K562 (cell line): Measurements from ENCODE around the gene PLG.

Experiments used
- ADNP ChIP-seq: fragments of 200-800 bp; sonication (Bioruptor generic); IDR thresholded peaks from 2 replicates; pipeline ENCODE4 v1.6.1; 2016; ENCODE audit warnings: missing genetic modification characterization, missing compliant biosample characterization
- E2F3 ChIP-seq: fragments of 250-450 bp; sonication (Bioruptor Pico); IDR thresholded peaks from 2 replicates; pipeline ENCODE4 v1.4.0; 2020; ENCODE audit warnings: mild to moderate bottlenecking
- POLR2A ChIP-seq: fragments of 450-650 bp; conservative IDR thresholded peaks from 2 replicates; pipeline ENCODE4 v1.6.1; 2016
- POLR2AphosphoS5 ChIP-seq: IDR thresholded peaks from 2 replicates; pipeline ENCODE4 v1.6.1; 2011; ENCODE audit warnings: mild to moderate bottlenecking, low read depth, low read length, moderate library complexity; ENCODE audit not compliant: control insufficient read depth, insufficient read depth
- POLR2G ChIP-seq: fragments of 200-400 bp; formaldehyde crosslinking; IDR thresholded peaks from 2 replicates; pipeline ENCODE4 v1.6.1; 2017; ENCODE audit warnings: low read depth, mild to moderate bottlenecking, antibody characterized with exemption, low read length, moderate library complexity
- RBM15 ChIP-seq: fragments of 200-400 bp; formaldehyde crosslinking; IDR thresholded peaks from 2 replicates; pipeline ENCODE4 v1.6.1; 2018; ENCODE audit warnings: mild to moderate bottlenecking, low read length, moderate library complexity; ENCODE audit not compliant: insufficient read depth
- SMARCA5 ChIP-seq: fragments of 450-650 bp; IDR thresholded peaks from 2 replicates; pipeline ENCODE4 v1.6.1; 2016
- ZKSCAN8 ChIP-seq: fragments of 200-800 bp; sonication (Bioruptor generic); IDR thresholded peaks from 2 replicates; pipeline ENCODE4 v1.6.1; 2016; ENCODE audit warnings: missing genetic modification characterization, missing compliant biosample characterization
- TF ChIP-seq, protein P1 (sequence below), 2 experiments: fragments of 450-650 bp; conservative IDR thresholded peaks; 2 replicates each; pipeline ENCODE4 v1.6.1; 2017; ENCODE audit warnings: mild to moderate bottlenecking in 2 of 2, moderate library complexity in 2 of 2
- TF ChIP-seq, protein P2 (sequence below): fragments of 150-350 bp; conservative IDR thresholded peaks from 2 replicates; pipeline ENCODE4 v1.6.1; 2014; ENCODE audit warnings: low read length
- TF ChIP-seq, protein P3 (sequence below), 2 experiments: IDR thresholded peaks; 2 replicates each; pipeline ENCODE4 v1.6.1; 2011; ENCODE audit warnings: borderline replicate concordance in 1 of 2, control low read depth in 1 of 2, low read depth in 1 of 2, low read length in 1 of 2, mild to moderate bottlenecking in 1 of 2, mixed read lengths in 1 of 2, moderate library complexity in 1 of 2; ENCODE audit not compliant: insufficient read depth in 1 of 2, insufficient read length in 1 of 2, poor library complexity in 1 of 2, severe bottlenecking in 1 of 2; ENCODE audit errors: extremely low read depth in 1 of 2

DNA sequence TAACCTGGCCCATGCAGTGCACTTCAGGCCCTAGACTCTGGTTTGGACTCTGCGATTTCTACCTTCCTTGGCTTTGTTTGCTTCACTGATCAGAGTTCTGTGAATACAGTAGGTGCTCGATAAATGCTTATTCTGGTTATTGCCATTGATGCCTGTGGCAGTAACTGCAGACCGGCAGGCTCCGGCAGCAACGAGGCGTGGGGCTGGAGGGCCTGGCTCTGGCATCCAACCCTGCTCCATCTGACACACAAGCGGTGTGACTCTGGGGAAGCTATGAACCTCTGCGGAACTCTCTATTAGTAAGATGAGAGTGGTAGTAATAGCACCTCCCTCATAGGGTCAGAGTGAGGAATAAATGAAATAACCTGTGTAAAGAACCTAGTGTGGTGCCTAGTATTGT lies 66.1 kb downstream of the PLG start:
- TF ChIP-seq POLR2AphosphoS5 (no peak), POLR2A (no peak), RBM15 (no peak), E2F3 (CRISPR knock-in tag) (no peak), ZKSCAN8 (CRISPR knock-in tag) (no peak), POLR2G (no peak), SMARCA5 (no peak), ADNP (tag) (no peak)
- TF ChIP-seq, protein P1, sequence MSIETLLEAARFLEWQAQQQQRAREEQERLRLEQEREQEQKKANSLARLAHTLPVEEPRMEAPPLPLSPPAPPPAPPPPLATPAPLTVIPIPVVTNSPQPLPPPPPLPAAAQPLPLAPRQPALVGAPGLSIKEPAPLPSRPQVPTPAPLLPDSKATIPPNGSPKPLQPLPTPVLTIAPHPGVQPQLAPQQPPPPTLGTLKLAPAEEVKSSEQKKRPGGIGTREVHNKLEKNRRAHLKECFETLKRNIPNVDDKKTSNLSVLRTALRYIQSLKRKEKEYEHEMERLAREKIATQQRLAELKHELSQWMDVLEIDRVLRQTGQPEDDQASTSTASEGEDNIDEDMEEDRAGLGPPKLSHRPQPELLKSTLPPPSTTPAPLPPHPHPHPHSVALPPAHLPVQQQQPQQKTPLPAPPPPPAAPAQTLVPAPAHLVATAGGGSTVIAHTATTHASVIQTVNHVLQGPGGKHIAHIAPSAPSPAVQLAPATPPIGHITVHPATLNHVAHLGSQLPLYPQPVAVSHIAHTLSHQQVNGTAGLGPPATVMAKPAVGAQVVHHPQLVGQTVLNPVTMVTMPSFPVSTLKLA (conservative IDR thresholded peaks at IDR 0.05), result no peak
- TF ChIP-seq, protein P2, sequence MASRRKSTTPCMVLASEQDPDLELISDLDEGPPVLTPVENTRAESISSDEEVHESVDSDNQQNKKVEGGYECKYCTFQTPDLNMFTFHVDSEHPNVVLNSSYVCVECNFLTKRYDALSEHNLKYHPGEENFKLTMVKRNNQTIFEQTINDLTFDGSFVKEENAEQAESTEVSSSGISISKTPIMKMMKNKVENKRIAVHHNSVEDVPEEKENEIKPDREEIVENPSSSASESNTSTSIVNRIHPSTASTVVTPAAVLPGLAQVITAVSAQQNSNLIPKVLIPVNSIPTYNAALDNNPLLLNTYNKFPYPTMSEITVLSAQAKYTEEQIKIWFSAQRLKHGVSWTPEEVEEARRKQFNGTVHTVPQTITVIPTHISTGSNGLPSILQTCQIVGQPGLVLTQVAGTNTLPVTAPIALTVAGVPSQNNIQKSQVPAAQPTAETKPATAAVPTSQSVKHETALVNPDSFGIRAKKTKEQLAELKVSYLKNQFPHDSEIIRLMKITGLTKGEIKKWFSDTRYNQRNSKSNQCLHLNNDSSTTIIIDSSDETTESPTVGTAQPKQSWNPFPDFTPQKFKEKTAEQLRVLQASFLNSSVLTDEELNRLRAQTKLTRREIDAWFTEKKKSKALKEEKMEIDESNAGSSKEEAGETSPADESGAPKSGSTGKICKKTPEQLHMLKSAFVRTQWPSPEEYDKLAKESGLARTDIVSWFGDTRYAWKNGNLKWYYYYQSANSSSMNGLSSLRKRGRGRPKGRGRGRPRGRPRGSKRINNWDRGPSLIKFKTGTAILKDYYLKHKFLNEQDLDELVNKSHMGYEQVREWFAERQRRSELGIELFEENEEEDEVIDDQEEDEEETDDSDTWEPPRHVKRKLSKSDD, result no peak
- TF ChIP-seq, protein P3, sequence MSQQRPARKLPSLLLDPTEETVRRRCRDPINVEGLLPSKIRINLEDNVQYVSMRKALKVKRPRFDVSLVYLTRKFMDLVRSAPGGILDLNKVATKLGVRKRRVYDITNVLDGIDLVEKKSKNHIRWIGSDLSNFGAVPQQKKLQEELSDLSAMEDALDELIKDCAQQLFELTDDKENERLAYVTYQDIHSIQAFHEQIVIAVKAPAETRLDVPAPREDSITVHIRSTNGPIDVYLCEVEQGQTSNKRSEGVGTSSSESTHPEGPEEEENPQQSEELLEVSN (IDR thresholded peaks at IDR 0.05; ENCODE audit: borderline replicate concordance in 1 of 2, extremely low read depth in 1 of 2, insufficient read depth in 1 of 2, insufficient read length in 1 of 2, low read depth in 1 of 2, low read length in 1 of 2, poor library complexity in 1 of 2, severe bottlenecking in 1 of 2), result no peak
